Measurements from ENCODE around the gene U2AF1L4.

- TF ChIP-seq, protein P1, sequence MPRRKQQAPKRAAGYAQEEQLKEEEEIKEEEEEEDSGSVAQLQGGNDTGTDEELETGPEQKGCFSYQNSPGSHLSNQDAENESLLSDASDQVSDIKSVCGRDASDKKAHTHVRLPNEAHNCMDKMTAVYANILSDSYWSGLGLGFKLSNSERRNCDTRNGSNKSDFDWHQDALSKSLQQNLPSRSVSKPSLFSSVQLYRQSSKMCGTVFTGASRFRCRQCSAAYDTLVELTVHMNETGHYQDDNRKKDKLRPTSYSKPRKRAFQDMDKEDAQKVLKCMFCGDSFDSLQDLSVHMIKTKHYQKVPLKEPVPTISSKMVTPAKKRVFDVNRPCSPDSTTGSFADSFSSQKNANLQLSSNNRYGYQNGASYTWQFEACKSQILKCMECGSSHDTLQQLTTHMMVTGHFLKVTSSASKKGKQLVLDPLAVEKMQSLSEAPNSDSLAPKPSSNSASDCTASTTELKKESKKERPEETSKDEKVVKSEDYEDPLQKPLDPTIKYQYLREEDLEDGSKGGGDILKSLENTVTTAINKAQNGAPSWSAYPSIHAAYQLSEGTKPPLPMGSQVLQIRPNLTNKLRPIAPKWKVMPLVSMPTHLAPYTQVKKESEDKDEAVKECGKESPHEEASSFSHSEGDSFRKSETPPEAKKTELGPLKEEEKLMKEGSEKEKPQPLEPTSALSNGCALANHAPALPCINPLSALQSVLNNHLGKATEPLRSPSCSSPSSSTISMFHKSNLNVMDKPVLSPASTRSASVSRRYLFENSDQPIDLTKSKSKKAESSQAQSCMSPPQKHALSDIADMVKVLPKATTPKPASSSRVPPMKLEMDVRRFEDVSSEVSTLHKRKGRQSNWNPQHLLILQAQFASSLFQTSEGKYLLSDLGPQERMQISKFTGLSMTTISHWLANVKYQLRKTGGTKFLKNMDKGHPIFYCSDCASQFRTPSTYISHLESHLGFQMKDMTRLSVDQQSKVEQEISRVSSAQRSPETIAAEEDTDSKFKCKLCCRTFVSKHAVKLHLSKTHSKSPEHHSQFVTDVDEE (CRISPR knock-in tag; IDR thresholded peaks at IDR 0.05): no peak
- no peak for TF ChIP-seq ZNF8 (CRISPR knock-in tag; IDR thresholded peaks at IDR 0.05)
- TF ChIP-seq RARB (CRISPR knock-in tag; IDR thresholded peaks at IDR 0.05): no peak
- no peak for TF ChIP-seq ISL1 (CRISPR knock-in tag; IDR thresholded peaks at IDR 0.05)
These were observed 5.2 kb downstream of the U2AF1L4 start for GRCh38 chr19:35740108-35740422.
